HepG2 (cell line): ENCODE measurements around the gene FBXO48. TPM values are rescaled to one million over a fixed set of nuclear protein-coding genes. Genes with fewer than 3 reads are reported as not detected.
A peak's percentile ranks its signal among the peaks of the same experiment; 100 is the strongest.

Source experiments
- ATAC-seq: fragments of 200-7000 bp; cut with Tn5 transposase; 3 replicates; pipeline ENCODE4 v1.9.1; 2020; ENCODE audit warnings: mild to moderate bottlenecking, moderate library complexity
- BruUV-seq: library from RNA; stranded (reverse); fragments of 400-500 nt; replicated peaks from 2 replicates; lab custom pipeline; 2021; lab: Mats Ljungman, UMichigan
- CTCF ChIA-PET: fragments of 300-600 bp; formaldehyde crosslinking; extraction: SDS; loops from one replicate; lab custom pipeline; 2021; ENCODE audit warnings: low total read pairs, inconsistent platforms, low intra/inter-chr PET ratio; lab: Yijun Ruan, JAX
- POLR2A ChIA-PET: fragments of 350-600 bp; sonication (Branson Sonifier 250); formaldehyde crosslinking; loops from one replicate; lab custom pipeline; 2020; ENCODE audit warnings: antibody characterized with exemption, inconsistent platforms; lab: Yijun Ruan, JAX
- DNase-seq: peaks from one replicate; pipeline ENCODE4 v3.0.0-alpha.2; 2015; ENCODE audit warnings: low spot score
- FAIRE-seq: peaks from 3 replicates; lab custom pipeline; 2011; peaks lifted over from hg19 to GRCh38; lab: Jason Lieb, UNC
- H2AFZ ChIP-seq: one replicate; pipeline ENCODE4 v1.6.1; 2011; ENCODE audit warnings: low read length, inconsistent platforms
- H3K27ac ChIP-seq: fragments of 300-600 bp; 3 replicates; pipeline ENCODE4 v1.8.0; 2011; ENCODE audit warnings: mixed run types, mild to moderate bottlenecking, mixed read lengths, low read length, inconsistent platforms; ENCODE audit not compliant: insufficient read depth; ENCODE audit errors: extremely low read length
- H3K27me3 ChIP-seq, 2 experiments: fragments of 200-600 bp in 1 of 2; 2 replicates in 1 of 2; 3 replicates in 1 of 2; pipeline versions ENCODE4 v1.6.0 to v1.8.0; 2011; ENCODE audit warnings: low read length in 2 of 2, mild to moderate bottlenecking in 2 of 2, moderate library complexity in 2 of 2, inconsistent platforms in 1 of 2; ENCODE audit not compliant: insufficient read depth in 2 of 2, control insufficient read depth in 1 of 2
- H3K36me3 ChIP-seq, 2 experiments: fragments of 200-600 bp in 1 of 2; replicated peaks in 1 of 2; 2 replicates in 1 of 2; 3 replicates in 1 of 2; pipeline versions ENCODE4 v1.5.1 to v1.8.0; 2011; ENCODE audit warnings: low read length in 2 of 2, inconsistent platforms in 1 of 2; ENCODE audit not compliant: insufficient read depth in 2 of 2, control insufficient read depth in 1 of 2
- H3K4me1 ChIP-seq: 2 replicates; pipeline ENCODE4 v1.5.1; 2012; ENCODE audit warnings: low read length, inconsistent platforms; ENCODE audit not compliant: insufficient read depth
- H3K4me2 ChIP-seq: 2 replicates; pipeline ENCODE4 v1.6.0; 2011; ENCODE audit warnings: low read depth, low read length, inconsistent platforms
- H3K4me3 ChIP-seq, 3 experiments: fragments of 200-600 bp in 1 of 3; sonication (generic), shearing (Covaris generic) in 1 of 3; replicated peaks in 1 of 3; 2 replicates each; pipeline ENCODE4 v1.5.1; 2011 to 2016; ENCODE audit warnings: low read length in 3 of 3, inconsistent platforms in 2 of 3, low read depth in 2 of 3, mild to moderate bottlenecking in 2 of 3, control low read depth in 1 of 3, mixed read lengths in 1 of 3; ENCODE audit not compliant: insufficient read depth in 1 of 3
- H3K79me2 ChIP-seq: one replicate; pipeline ENCODE4 v1.6.1; 2011; ENCODE audit warnings: low read length, inconsistent platforms; ENCODE audit not compliant: insufficient read depth
- H3K9ac ChIP-seq: 2 replicates; pipeline ENCODE4 v1.6.0; 2011; ENCODE audit warnings: mild to moderate bottlenecking, low read depth, low read length, inconsistent platforms; ENCODE audit not compliant: insufficient read depth
- H3K9me3 ChIP-seq: 2 replicates; pipeline ENCODE4 v1.5.1; 2012; ENCODE audit warnings: mild to moderate bottlenecking, low read length
- H4K20me1 ChIP-seq: 2 replicates; pipeline ENCODE4 v1.6.0; 2011; ENCODE audit warnings: inconsistent platforms, mild to moderate bottlenecking, low read length, moderate library complexity; ENCODE audit not compliant: insufficient read depth
- ASH2L ChIP-seq: fragments of 300-600, 200-600 bp; sonication (generic); IDR thresholded peaks from 2 replicates; pipeline ENCODE4 v1.7.0; 2017; ENCODE audit warnings: low read depth, mild to moderate bottlenecking, moderate library complexity, mixed read lengths, low read length; ENCODE audit not compliant: insufficient read length
- MAFF ChIP-seq: IDR thresholded peaks from 2 replicates; pipeline ENCODE4 v1.6.1; 2011; ENCODE audit warnings: low read depth, low read length, improper control_type of control experiment
- PLSCR1 ChIP-seq: sonication (generic); formaldehyde crosslinking; IDR thresholded peaks from 2 replicates; pipeline ENCODE4 v1.5.0; 2020; ENCODE audit warnings: missing genetic modification reagents, mild to moderate bottlenecking, borderline replicate concordance
- ZNF274 ChIP-seq: sonication (generic); formaldehyde crosslinking; IDR thresholded peaks from 2 replicates; pipeline ENCODE4 v1.5.1; 2020; ENCODE audit warnings: mild to moderate bottlenecking, missing genetic modification reagents
- ZNF775 ChIP-seq: sonication (generic); formaldehyde crosslinking; IDR thresholded peaks from 2 replicates; pipeline ENCODE4 v1.4.0; 2020; ENCODE audit warnings: missing genetic modification reagents, mild to moderate bottlenecking, moderate library complexity, borderline replicate concordance
- ZNF839 ChIP-seq: sonication (generic); formaldehyde crosslinking; IDR thresholded peaks from 2 replicates; pipeline ENCODE4 v1.4.0; 2020; ENCODE audit warnings: missing genetic modification reagents, mild to moderate bottlenecking, borderline replicate concordance
- WGBS: methylation state at CpG from one replicate; pipeline ENCODE4 v1.1.6; 2017; ENCODE audit warnings: low lambda C conversion rate; 5-methylcytosine and 5-hydroxymethylcytosine counted together
- in situ Hi-C: cut with HindIII; loops from 2 replicates; pipeline ENCODE4 v1.10.0; 2017; ENCODE audit warnings: low pct_unique_long_range_greater_than_20kb; ENCODE audit not compliant: extremely low pct_ligation_motif_present
- intact Hi-C: fragments of 100-400 bp; cut with micrococcal nuclease; formaldehyde crosslinking; loops from one replicate; pipeline ENCODE4 v1.10.0; 2022; ENCODE audit not compliant: unreplicated experiment
- polyA plus RNA-seq, 8 experiments: library from polyadenylated mRNA; depleted of rRNA in 3 of 8; stranded (reverse) in 7 of 8; unstranded in 1 of 8; fragments of >200 nt; fragmentation: Illumina TruSeq in 4 of 8; extraction: Trizol in 4 of 8; gene quantifications; 2 replicates each; pipeline versions ENCODE4 v1.2.1 to v1.2.3, GENCODE V29; 2011 to 2016; ENCODE audit warnings: low read depth in 4 of 8, missing spikeins in 1 of 8, mixed read lengths in 1 of 8; ENCODE audit not compliant: insufficient read depth in 1 of 8
- total RNA-seq, 5 experiments: library from RNA; depleted of rRNA; stranded (reverse); fragments of >200 nt; fragmentation: Illumina TruSeq; extraction: Trizol; gene quantifications; 2 replicates each; pipeline ENCODE4 v1.2.3, GENCODE V29; 2016; ENCODE audit warnings: low read depth in 1 of 5
- TF ChIP-seq, protein P1 (sequence below): sonication (generic); formaldehyde crosslinking; IDR thresholded peaks from 2 replicates; pipeline ENCODE4 v1.5.0; 2020; ENCODE audit warnings: missing genetic modification reagents, mild to moderate bottlenecking, borderline replicate concordance
- TF ChIP-seq, protein P2 (sequence below): IDR thresholded peaks from 2 replicates; pipeline ENCODE4 v1.6.1; 2016; ENCODE audit warnings: missing biosample characterization, missing genetic modification reagents, low read depth
- TF ChIP-seq, protein P3 (sequence below): sonication (generic); formaldehyde crosslinking; IDR thresholded peaks from 2 replicates; pipeline ENCODE4 v1.5.1; 2020; ENCODE audit warnings: missing genetic modification reagents, mild to moderate bottlenecking, borderline replicate concordance
- TF ChIP-seq, protein P4 (sequence below): sonication (generic); formaldehyde crosslinking; IDR thresholded peaks from 2 replicates; pipeline ENCODE4 v1.4.0; 2020; ENCODE audit warnings: missing genetic modification reagents

The FBXO48 gene
- total and polyA plus RNA-seq, 2 of the 13 experiments (the other 11 are each of a cell fraction or from before 2014, with no cell fraction given) = 0.42 to 1.1 TPM

GRCh38 chr2:68466778-68467076, 367 bp downstream of the FBXO48 start (continued):
- TF ChIP-seq, protein P1, sequence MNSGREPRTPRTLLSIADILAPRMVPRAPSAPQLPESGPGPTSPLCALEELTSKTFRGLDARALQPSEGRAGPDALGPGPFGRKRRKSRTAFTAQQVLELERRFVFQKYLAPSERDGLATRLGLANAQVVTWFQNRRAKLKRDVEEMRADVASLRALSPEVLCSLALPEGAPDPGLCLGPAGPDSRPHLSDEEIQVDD (CRISPR knock-in tag) = 0 out of 2 replicates have a peak, but pooled peaks have one; percentile 62
- TF ChIP-seq ZNF839 (CRISPR knock-in tag) = 0 out of 2 replicates have a peak, but pooled peaks have one; percentile 70
- 0 out of 2 replicates have a peak, but pooled peaks have one; percentile 3 for TF ChIP-seq PLSCR1 (CRISPR knock-in tag)
- no peak for TF ChIP-seq ZNF274

DNA sequence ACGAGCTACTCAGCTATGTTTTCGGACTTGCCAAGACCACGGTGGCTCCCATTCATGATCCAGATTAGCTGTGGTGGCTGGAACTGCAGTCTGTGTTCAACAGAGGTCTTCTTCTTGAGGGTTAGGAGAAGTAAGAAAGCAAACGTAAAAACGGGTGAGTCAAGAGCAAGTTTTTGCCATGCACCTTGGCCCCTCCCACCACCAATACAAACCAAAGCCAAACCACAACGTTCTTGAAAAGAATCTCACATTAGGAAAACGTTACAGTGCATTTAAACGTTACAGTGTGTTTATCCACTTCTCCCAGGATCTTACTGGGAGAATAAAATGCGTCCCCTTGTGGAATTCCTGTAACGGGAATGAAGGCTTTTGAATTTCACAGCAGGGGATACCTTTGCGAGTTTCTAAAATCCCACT, 725 bp downstream of the FBXO48 start:
- DNase-seq (peak; percentile 15), FAIRE-seq (no peak), ATAC-seq (peak; percentile 12; the same call in 2 of the 3 replicates)
- no TSS peak for BruUV-seq
- H4K20me1 ChIP-seq = no peaks in the 10 kb centered on the region
- H3K9me3 ChIP-seq = no peaks in the 10 kb centered on the region
- in situ Hi-C loops (loop anchor here (5.0 to 10.0 kb wide), 2 partner anchors 241 to 458 kb away; no protein-coding TSS in a partner anchor), intact Hi-C loops (no loop called here)
- H3K27ac ChIP-seq = peak overlapping the region; percentile 58
- H3K36me3 ChIP-seq = no peaks in the 10 kb centered on the region
- no peaks in the 10 kb centered on the region for H3K79me2 ChIP-seq
- peak overlapping the region; percentile 80 for H3K4me2 ChIP-seq
- 16% methylated on average over 11 of the region's 11 CpGs for WGBS
- peak overlapping the region; percentile 74 for H2AFZ ChIP-seq
- peak overlapping the region; percentile 87 for H3K9ac ChIP-seq
- H3K4me1 ChIP-seq = peaks cover 28% of the 10 kb centered on the region
- peak overlapping the region; percentile 87 to 95 (median 90) for H3K4me3 ChIP-seq
- CTCF ChIA-PET = no interaction called here
- POLR2A ChIA-PET = interaction anchor here (0.9 to 1.6 kb wide), 3 partner anchors 94 to 128 kb away, joined by 3 to 4 read pairs (median 3); no protein-coding TSS in a partner anchor
- H3K27me3 ChIP-seq = no peaks in the 10 kb centered on the region; a peak in 1 of 5 replicates
- TF ChIP-seq ZNF775 (CRISPR knock-in tag) (peak; percentile 99), MAFF (no peak), ASH2L (peak; percentile 8)
- TF ChIP-seq, protein P2, sequence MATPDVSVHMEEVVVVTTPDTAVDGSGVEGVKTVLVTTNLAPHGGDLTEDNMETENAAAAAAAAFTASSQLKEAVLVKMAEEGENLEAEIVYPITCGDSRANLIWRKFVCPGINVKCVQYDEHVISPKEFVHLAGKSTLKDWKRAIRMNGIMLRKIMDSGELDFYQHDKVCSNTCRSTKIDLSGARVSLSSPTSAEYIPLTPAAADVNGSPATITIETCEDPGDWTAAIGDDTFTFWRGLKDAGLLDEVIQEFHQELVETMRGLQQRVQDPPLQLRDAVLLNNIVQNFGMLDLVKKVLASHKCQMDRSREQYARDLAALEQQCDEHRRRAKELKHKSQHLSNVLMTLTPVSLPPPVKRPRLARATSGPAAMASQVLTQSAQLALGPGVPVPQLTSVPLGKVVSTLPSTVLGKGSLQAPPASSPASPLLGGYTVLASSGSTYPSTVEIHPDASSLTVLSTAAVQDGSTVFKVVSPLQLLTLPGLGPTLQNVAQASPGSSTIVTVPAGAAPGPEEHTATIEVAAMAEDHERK (CRISPR knock-in tag) = no peak
- TF ChIP-seq, protein P3, sequence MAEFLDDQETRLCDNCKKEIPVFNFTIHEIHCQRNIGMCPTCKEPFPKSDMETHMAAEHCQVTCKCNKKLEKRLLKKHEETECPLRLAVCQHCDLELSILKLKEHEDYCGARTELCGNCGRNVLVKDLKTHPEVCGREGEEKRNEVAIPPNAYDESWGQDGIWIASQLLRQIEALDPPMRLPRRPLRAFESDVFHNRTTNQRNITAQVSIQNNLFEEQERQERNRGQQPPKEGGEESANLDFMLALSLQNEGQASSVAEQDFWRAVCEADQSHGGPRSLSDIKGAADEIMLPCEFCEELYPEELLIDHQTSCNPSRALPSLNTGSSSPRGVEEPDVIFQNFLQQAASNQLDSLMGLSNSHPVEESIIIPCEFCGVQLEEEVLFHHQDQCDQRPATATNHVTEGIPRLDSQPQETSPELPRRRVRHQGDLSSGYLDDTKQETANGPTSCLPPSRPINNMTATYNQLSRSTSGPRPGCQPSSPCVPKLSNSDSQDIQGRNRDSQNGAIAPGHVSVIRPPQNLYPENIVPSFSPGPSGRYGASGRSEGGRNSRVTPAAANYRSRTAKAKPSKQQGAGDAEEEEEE (CRISPR knock-in tag) = 0 out of 2 replicates have a peak, but pooled peaks have one; percentile 43
- TF ChIP-seq, protein P4, sequence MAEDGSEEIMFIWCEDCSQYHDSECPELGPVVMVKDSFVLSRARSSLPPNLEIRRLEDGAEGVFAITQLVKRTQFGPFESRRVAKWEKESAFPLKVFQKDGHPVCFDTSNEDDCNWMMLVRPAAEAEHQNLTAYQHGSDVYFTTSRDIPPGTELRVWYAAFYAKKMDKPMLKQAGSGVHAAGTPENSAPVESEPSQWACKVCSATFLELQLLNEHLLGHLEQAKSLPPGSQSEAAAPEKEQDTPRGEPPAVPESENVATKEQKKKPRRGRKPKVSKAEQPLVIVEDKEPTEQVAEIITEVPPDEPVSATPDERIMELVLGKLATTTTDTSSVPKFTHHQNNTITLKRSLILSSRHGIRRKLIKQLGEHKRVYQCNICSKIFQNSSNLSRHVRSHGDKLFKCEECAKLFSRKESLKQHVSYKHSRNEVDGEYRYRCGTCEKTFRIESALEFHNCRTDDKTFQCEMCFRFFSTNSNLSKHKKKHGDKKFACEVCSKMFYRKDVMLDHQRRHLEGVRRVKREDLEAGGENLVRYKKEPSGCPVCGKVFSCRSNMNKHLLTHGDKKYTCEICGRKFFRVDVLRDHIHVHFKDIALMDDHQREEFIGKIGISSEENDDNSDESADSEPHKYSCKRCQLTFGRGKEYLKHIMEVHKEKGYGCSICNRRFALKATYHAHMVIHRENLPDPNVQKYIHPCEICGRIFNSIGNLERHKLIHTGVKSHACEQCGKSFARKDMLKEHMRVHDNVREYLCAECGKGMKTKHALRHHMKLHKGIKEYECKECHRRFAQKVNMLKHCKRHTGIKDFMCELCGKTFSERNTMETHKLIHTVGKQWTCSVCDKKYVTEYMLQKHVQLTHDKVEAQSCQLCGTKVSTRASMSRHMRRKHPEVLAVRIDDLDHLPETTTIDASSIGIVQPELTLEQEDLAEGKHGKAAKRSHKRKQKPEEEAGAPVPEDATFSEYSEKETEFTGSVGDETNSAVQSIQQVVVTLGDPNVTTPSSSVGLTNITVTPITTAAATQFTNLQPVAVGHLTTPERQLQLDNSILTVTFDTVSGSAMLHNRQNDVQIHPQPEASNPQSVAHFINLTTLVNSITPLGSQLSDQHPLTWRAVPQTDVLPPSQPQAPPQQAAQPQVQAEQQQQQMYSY (CRISPR knock-in tag) = no peak
